Gastrocnemius medialis (tissue), 4 donors: ENCODE data around the gene HMCN1.

Experiments used
- CTCF ChIP-seq, 5 experiments: fragments of 450-650 bp in 3 of 5; fragments of 200-600 bp in 2 of 5; sonication (generic) in 2 of 5; IDR thresholded peaks in 4 of 5; conservative IDR thresholded peaks in 1 of 5; 1 replicate in 4 of 5; 2 replicates in 1 of 5; pipeline ENCODE4 v1.5.1; 2016 to 2019; ENCODE audit warnings: antibody characterized with exemption in 5 of 5, mild to moderate bottlenecking in 3 of 5, moderate library complexity in 3 of 5
- POLR2A ChIP-seq, 2 donors: fragments of 450-650 bp; IDR thresholded peaks; one replicate each; pipeline ENCODE4 v1.6.1; 2017; ENCODE audit warnings: antibody characterized with exemption in 2 of 2, mild to moderate bottlenecking in 2 of 2, moderate library complexity in 2 of 2

GRCh38 chr1:186027621-186028020 lies 293.4 kb downstream of the HMCN1 start:
- TF ChIP-seq CTCF (IDR thresholded peaks at IDR 0.05 in 4 of 5, conservative IDR thresholded peaks at IDR 0.05 in 1 of 5) (no peak), POLR2A (IDR thresholded peaks at IDR 0.05) (no peak)
